Renal cortical epithelial cell (primary cell): ENCODE measurements around the gene ARHGAP15. TPM values are rescaled to one million over a fixed set of nuclear protein-coding genes. Genes with fewer than 3 reads are reported as not detected.
A peak's percentile ranks its signal among the peaks of the same experiment; 100 is the strongest.

Experiments
- DNase-seq: peaks from one replicate; pipeline ENCODE4 v3.0.0-alpha.2; 2011; ENCODE audit warnings: low read depth
- total RNA-seq: library from RNA; depleted of rRNA; stranded (reverse); fragments of >200 nt; gene quantifications from 2 replicates; pipeline ENCODE4 v1.2.3, GENCODE V29; 2014

The ARHGAP15 gene
- total RNA-seq, 1 donor from 2014 or later: not detected

DNA sequence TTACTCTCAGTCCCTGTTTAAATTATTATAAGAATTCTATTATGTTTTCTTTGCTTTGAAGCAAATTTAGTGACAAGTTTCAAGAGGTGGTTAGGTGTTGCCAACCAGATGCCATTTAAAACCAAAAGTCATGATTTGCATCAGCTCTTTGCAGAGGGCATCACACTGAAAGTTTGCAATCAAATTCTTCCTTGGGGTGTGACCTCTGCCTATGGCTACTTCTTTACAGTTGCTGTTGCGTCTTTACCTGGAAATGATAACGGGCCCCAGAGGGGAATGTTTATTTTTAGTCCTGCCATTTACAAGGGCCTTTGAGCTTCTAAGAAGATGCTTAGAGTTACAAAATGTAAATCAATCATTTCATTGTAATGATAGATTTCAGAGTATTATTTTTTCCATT, 561.0 kb downstream of the ARHGAP15 start:
- DNase-seq: no peak

DNA sequence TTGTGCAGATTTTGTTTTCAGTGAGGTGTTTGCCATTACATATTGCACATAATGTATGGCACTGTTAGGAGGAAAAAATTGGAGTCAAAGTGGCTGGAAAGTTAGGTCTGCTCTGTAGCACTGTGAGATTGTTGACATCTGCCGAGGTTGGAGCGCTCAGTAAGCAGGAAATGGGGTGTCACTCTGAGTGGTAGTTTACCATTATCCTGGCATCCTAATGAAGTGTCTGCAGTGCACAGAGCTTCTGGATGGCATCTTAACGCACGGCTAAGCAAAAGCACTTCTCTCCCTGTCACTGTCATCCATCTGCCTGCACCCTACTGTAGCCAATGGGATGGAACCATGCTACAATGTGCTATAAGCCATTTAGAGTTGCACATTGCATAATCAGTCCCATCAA, 561.9 kb downstream of the ARHGAP15 start:
- DNase-seq: no peak

DNA sequence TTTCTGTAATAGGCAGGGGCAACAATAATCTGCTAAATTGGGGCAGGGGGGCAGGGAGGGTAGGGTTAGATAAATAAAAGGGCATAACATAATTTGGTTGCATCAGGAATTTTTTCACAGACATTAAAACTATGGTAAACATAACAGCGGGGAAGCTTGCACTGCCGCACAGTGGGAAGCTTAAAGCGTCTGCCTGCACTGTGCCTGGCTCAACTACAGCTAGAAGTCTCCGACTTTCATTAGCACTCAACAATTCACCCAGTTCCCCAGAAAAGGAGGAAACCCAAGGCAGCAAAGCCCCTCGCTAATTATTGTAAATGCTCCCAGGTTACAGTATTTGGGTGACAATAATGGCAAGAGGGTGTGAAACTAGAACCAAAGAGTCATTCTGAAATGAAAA, 562.9 kb downstream of the ARHGAP15 start:
- no peak for DNase-seq

DNA sequence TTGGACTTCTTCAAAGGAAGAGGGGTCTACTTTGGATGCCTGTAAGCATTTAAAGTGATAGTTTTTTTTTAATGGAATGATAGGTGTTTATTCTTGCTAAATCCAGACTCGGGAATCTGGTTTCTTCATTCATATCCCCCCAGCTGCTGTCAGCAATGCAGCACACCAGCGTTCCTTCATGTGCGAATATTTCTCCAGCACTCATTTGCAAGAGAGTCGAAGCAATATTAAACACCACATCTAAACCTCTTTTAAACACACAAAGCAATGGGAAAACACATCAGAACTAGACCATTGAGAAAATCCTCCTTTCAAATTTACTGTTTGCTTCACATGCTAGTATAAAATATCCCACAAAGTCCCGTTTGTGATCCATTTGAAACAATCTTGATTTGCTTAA, 563.7 kb downstream of the ARHGAP15 start:
- no peak for DNase-seq

GRCh38 chr2:143694335-143694734, 565.1 kb downstream of the ARHGAP15 start:
- DNase-seq: no peak

- no peak for DNase-seq
Measured at GRCh38 chr2:143696651-143697050, 567.4 kb downstream of the ARHGAP15 start.

DNA sequence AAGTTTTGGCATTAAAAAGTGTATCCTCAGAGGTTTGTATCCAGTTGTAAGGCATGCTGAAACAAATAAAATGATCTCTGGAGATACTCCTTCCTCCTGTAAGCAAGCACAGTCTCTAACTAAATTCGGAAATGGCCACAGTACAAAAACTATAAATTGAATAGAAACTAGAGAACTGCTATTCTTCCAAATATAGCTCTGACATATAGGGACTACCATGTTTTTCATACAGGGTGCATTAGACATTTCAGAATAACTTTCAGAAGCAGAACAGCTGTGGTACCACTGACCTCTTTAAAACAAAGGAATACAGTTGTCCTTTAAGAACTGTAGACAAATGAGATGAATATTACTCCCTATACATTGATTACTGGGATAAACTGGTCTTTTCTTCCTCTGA, 568.5 kb downstream of the ARHGAP15 start:
- DNase-seq: no peak

GRCh38 chr2:143698352-143698751, 569.1 kb downstream of the ARHGAP15 start:
- DNase-seq: no peak

DNA sequence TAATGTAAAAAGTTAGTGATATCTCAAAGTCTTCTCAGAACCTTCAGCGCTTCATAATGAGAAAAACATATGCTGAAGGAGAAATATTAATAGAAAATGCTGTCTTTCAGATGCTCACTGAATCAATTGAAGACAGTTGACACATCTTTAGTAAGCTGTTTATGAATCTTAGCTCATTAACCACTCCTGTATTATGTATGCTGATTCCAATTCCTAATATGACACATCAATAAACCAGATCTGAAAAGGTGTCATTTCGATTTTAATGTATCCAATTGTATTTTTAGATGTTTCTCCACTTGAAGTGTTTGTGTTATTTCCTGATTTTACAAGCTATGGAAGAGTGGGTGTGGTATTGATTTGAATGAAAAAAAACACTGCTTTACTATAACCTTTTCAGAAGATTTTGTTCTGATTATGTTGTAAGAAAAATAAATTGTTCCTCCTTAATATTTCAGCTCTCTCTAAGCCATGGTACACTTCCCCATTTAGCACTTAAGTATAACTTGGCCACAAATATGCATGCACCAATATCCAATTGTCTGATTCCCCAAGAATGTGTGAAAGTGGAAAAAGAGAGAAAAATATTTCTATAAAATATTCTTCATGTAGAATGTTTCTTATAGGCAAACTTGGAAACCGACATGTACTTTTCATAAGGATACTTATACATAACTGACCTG, 569.8 kb downstream of the ARHGAP15 start:
- no peak for DNase-seq

DNA sequence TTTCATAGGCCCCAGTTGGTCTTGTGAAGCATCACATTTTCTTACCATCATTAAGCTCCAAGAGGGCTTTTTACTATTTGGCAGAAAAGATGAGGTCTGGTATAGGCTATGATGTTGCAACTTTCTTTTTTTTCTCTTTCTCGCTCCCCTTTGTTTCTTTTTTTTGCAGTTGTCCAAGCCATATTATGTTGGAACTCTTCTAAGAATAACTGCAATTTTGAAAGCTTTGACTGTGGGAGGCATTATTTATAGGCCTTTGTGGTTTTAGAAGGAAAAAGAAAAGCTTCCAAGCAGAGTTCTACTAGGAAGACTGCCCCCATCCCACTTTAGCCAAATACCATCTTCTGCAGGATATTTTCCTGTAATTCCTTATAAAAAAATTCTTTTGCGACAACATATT, 571.6 kb downstream of the ARHGAP15 start:
- no peak for DNase-seq

- DNase-seq: no peak
Measured at GRCh38 chr2:143701785-143702184, 572.6 kb downstream of the ARHGAP15 start.

- no peak for DNase-seq
Measured at GRCh38 chr2:143702931-143703330, 573.7 kb downstream of the ARHGAP15 start.

GRCh38 chr2:143704451-143705106, 575.4 kb downstream of the ARHGAP15 start:
- no peak for DNase-seq

DNA sequence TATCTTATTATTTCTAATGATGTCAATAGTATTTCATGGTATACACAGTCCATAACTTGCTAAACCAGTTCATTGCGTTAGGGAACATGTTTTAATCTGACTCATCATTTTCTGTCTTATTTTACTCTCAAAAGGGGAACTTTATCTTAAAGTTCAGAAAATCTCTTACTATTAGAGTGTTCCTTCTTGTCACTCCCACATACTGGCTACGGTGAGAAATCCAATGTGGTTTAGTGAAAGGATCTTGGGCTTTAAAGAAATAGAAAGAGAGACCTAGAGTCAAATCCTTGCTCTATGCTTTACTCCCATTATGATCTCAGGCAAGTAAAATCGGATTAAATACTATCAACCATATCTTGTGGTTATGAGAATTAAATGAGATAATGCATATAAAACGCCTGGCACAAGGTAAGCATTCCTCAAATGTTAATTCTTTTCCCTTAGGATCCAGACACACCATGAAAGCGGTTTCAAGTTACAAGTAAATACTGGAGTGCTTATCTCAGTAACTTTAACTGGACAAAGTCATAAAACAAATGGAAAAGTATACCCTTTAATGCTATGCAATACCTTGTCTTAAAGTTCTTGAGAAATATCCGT, 576.0 kb downstream of the ARHGAP15 start:
- no peak for DNase-seq

DNA sequence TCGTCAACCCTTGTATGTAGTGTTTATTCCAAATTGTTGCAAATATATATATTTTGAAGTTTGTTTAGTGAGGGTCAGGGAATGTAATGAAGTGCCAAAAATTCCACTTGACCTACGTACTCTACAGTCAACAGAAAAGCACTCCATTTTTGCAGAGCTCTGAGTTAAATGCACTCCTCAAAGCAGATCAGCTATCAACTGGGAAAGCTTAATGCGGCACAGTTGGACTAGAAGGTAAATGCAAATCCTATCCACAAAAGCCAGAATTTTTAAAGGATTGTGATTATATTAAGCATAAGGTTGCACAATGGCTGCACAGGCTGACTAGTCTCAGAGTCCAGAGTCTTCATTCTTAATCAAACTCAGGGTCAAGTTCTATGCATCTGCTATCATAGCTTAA, 577.1 kb downstream of the ARHGAP15 start:
- DNase-seq: no peak

GRCh38 chr2:143708682-143709081, 579.5 kb downstream of the ARHGAP15 start:
- DNase-seq: no peak

- no peak for DNase-seq
Measured at GRCh38 chr2:143710196-143710595, 581.0 kb downstream of the ARHGAP15 start.

- DNase-seq: no peak
Measured at GRCh38 chr2:143710879-143711278, 581.7 kb downstream of the ARHGAP15 start.

GRCh38 chr2:143716522-143716921, 587.3 kb downstream of the ARHGAP15 start:
- DNase-seq: peak; percentile 13

GRCh38 chr2:143717053-143717452, 587.8 kb downstream of the ARHGAP15 start:
- DNase-seq: no peak

GRCh38 chr2:143717536-143718168, 588.4 kb downstream of the ARHGAP15 start:
- no peak for DNase-seq

DNA sequence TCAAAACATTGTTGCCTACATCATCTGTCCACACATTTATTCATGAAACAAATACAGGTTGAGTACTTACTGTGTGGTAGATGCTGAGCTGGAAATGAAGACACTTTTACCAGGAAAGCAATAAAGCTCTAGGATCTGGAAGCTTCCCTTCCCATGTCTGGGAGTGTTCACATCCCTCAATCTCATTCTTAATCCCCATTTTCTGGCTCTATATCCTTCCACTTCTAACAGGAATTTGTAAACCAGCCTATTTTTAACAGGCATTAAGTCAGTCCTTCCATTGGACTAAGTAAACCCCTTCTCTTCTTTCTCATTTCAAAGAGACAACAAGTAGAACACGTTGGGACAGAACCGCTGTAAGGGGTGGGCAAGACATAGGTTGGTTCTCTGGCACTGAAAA, 589.5 kb downstream of the ARHGAP15 start:
- DNase-seq: no peak

GRCh38 chr2:143719406-143719805, 590.2 kb downstream of the ARHGAP15 start:
- DNase-seq: no peak
